IPS-18c (cell line): Measurements from ENCODE around the gene IRX3.

Experiments
- H3K4me3 ChIP-seq: 2 replicates; pipeline ENCODE4 v1.7.0; 2013; ENCODE audit warnings: low read depth, mild to moderate bottlenecking, low read length, moderate library complexity; ENCODE audit not compliant: insufficient read depth
- H3K9me3 ChIP-seq: one replicate; pipeline ENCODE4 v1.6.1; 2013; ENCODE audit warnings: mild to moderate bottlenecking, low read length, moderate library complexity; ENCODE audit not compliant: control insufficient read depth, insufficient read depth

The IRX3 gene

GRCh38 chr16:54303613-54304012 lies 17.0 kb upstream of the IRX3 start:
- Histone ChIP-seq H3K9me3 (peaks cover 5% of the 10 kb centered on the region), H3K4me3 (no peak overlapping the region)

DNA sequence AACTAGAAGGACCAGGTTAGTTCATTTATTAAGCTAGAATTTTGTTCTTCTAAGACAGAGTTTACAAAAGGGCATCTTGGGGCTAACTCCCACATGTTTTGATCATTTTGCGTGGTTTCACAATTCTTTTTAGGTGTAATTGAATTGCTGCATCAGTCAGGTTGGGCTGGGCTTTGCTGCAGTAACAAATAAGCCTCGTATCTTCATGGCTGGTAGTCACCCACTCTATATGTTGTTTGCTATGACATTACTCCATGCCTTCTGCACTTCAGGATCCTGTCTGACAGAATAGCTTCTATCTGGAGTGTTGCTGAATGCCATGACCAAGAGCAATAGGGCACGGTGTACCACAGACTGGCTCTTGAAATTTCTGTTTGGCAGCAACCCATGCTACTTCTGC lies 10.6 kb upstream of the IRX3 start:
- Histone ChIP-seq H3K4me3 (no peak overlapping the region), H3K9me3 (no peaks in the 10 kb centered on the region)

DNA sequence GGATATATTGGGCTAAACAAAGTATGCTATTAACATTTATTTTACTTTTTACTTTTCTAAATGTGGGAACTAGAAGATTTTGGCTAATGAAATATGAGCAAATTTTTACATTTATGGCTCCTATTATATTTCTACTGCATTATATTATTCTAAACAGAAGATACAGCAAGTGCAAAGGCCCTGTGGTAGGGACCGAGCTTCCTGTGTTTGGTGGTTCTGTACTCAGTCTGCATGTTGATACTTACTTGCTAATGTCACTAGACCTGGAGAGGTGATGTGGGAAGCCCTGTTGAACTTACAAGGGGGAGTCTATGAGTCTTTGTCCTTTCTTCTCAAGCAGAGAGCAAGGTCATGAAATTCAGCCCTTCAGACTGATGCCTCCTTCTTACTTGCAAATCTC lies 10.0 kb upstream of the IRX3 start:
- H3K9me3 ChIP-seq, result no peaks in the 10 kb centered on the region
- H3K4me3 ChIP-seq, result no peak overlapping the region

DNA sequence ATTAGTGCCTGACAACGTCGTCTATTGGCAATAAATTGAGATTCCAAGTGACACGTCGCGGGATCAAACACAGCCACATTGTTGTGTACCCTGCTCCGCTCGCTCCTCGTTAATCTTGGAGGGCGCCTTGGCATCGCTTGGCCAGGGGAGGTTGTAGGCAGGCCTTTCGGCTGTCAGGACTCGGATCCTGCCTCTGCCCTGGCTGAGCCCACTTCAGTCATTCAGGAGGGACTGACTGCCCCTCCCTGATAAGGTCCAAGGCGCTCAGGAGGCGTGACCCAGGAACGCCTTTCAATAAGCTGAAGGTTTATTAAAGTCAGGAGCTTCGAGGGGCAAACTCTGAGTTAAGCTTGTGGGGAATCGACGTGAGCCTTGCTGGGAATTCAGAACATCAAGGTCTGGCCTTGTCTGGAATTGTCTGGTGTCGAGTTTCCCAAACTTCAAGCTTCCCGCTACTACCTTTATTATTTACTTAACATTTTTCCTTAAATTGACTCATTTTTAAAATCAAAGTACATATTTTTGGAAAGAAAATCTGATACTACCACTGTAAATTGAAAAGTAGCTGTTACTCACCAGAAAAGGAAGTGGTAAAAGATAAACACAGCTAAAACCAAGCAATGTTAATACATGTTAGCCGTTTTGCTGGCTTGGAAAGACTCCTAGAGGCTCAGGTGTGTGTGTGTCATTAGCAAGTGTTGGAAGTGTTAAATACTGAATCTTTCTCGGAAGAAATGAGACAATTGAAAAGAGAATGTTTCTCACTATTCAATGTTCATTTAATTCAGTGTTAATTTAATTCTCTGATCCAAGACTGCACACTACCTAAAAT lies 5.3 kb upstream of the IRX3 start:
- peak overlapping the region; percentile 21; the same call in 1 of the 2 replicates for H3K4me3 ChIP-seq
- H3K9me3 ChIP-seq, result peaks cover 2% of the 10 kb centered on the region

- H3K4me3 ChIP-seq, result peak overlapping the region; percentile 21
- H3K9me3 ChIP-seq, result peaks cover 2% of the 10 kb centered on the region
Observed at GRCh38 chr16:54290833-54291655, 4.5 kb upstream of the IRX3 start.

DNA sequence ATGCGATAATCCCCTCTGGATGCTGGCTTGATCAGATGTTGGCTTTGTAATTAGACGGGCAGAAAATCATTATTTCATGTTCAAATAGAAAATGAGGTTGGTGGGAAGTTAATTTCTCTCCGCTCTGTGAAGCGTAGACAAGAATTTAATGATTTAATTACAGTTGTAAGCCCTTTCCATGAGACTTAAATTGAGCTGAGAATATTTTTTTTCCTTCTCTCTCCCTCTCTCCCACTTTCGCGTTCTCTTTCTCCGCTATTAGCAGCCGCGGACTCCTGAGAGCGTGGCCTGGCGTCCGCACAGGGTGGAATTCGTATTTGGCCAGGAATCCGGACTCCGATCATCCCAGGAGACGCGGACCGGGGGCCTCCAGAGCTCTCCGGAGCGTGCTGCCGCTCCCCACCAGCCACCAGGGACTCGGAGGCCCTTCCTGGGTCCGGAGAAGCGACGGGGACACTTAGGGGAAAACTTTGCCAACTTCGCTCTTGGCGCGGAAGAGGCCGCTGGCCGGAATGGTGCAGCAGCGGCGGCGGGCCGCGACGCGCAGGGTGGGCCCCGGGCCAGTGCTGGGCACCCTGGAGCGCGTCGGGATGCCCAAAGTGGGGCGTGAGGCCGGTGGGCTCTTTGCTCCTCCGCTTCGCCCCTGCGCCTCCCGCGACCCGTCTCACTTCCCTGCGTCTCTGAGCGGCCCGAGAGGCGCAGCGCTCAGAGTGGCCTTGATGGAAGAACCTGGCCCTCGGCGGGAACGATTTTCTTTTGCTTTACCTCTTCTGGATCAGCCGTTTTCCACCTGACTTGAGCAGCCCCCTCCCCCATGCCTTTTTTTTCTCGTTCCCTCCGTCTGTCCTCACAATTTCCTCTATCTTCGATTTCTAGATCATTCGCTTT lies 3.6 kb upstream of the IRX3 start:
- H3K9me3 ChIP-seq, result peaks cover 2% of the 10 kb centered on the region
- H3K4me3 ChIP-seq, result peak overlapping the region; percentile 21

DNA sequence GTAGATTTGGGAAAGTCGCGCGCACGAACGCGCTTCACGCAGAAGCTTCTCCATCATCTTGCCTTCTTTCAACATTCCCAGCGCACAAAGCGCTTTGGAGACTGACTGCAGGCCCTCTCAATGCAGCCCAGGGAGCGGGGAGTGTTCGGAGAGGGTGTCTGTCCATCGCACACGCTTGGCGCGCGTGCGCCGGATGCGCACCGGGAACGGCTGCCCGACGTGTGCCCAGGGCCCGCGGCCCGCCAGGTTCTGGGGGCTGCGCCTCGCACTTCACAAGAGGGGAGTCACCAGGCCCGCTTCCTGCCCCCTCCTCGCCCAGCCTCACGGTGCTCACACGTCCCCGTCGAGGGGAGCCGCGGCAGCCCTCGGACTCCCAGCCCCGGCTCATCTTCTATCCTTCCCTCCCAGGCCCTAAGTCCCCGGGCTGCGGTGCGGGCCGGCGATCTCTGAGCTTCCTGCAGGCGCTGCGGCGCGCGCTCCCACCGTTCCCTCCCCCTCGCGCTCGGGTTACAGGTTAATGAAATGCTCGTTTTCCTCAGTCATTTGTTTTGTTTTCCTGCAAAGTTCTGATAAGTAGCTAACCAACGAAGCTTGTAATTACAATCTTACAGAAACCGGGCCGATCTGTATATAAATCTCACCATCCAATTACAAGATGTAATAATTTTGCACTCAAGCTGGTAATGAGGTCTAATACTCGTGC lies 2.8 kb upstream of the IRX3 start:
- Histone ChIP-seq H3K4me3 (peak overlapping the region; percentile 15), H3K9me3 (peaks cover 2% of the 10 kb centered on the region)

DNA sequence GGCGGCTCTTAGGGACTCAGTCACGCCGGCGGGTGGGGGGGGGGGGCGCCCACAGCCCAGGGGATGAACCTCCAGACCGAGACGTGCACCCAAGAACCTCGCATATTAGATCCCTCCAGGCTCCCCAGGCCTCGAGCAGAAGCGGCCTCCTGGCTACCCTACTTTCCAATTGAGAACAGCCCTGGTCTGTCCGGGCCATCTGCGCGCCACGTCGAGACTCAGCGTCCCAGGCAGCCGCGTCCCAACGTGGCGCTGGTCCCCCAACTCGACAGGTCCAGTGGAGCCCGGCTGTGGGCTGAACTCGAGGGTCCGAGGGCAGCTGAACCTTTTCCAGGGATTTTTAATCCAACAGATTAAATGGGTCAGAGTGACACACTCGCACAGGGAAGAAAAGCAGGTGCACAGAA lies 2.3 kb upstream of the IRX3 start:
- Histone ChIP-seq H3K9me3 (peaks cover 4% of the 10 kb centered on the region), H3K4me3 (peak overlapping the region; percentile 15)

- peak overlapping the region; percentile 64 for H3K4me3 ChIP-seq
- H3K9me3 ChIP-seq, result peaks cover 4% of the 10 kb centered on the region
Observed at GRCh38 chr16:54288030-54288834, 1.6 kb upstream of the IRX3 start.

DNA sequence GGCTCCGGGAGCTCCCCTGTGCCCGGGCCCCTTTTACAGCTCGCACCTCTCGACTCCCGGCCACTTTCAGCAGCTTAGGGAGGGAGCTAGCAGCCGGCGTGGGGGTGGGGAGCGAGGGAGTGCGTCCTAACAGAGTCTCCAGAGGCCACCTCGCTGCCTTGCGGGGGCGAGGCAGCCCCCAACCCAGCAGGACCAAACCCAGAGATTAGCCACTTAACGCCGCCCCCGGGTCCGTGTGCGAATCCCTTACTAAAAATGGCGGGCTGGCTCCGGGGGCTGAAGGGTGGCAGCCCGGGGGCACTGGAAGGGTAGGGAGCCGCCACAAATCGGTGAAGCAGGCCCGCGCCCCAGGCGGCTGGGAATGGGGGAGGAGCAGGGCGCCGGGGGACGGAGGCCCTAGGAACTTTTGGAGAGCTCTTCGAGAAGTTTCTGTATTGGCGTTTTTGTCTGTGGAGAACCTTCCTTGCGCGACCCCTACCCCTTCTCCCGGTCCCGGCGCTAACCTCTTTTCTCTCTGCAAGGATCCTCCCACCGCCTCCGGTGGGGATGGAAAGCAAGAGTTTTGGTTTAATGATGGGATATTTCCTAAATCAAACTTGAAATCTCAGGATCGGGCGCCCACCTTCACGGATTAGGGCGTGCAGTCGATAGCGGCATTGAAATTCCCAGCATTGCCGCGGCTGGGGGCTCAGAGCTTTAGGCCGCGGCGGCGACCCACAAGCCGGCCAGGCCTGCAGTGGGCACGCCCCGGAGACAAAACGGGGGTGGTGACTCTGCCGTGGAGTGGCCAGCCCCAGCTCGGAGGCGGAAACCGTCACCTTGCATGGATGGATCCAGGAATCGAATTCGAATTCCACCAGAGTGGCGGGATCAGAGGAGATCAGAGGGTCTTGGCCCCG lies 793 bp upstream of the IRX3 start:
- Histone ChIP-seq H3K4me3 (peak overlapping the region; percentile 64), H3K9me3 (peaks cover 4% of the 10 kb centered on the region)

GRCh38 chr16:54286090-54286365 lies 559 bp downstream of the IRX3 start:
- H3K9me3 ChIP-seq, result peaks cover 4% of the 10 kb centered on the region

DNA sequence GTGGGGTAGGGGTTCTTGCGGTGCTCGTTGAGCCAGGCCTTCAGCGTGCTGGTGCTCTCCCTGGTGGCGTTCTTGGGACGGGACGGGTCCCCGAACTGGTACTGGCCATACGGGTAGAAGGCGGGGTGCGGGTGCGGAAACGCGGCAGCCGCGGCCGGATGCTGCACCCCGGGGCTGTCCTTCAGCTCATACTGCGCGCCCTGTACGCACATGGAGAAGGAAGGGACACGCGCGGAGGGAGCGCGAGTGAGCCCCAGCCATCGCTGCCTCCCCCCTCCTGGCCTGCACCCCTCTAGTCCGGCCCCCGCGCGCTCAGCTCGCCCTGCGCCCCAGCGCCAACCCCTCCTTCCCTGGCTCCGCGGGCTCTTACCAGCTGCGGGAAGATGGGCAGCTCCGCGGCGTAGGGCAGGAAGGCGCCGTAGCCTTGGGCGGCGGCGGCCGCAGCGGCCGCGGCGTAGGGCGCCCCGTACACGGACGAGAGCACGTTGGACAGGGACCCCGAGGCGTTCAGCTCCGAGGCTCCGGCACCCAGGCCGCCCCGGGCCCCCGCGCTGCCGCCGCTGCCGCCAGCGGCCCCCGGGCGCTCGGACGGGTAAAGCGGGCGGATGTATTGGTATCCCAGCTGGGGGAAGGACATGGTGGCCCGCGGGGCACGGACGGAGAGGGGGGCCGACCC lies 1.0 kb downstream of the IRX3 start:
- peaks cover 4% of the 10 kb centered on the region for H3K9me3 ChIP-seq
- peak overlapping the region; percentile 64 for H3K4me3 ChIP-seq

More at GRCh38 chr16:54286090-54286365, 559 bp downstream of the IRX3 start:
- H3K4me3 ChIP-seq, result peak overlapping the region; percentile 64

GRCh38 chr16:54284931-54285413 lies 1.6 kb downstream of the IRX3 start:
- Histone ChIP-seq H3K9me3 (peaks cover 4% of the 10 kb centered on the region), H3K4me3 (peak overlapping the region; percentile 64)

GRCh38 chr16:54284319-54284930 lies 2.2 kb downstream of the IRX3 start:
- H3K4me3 ChIP-seq, result peak overlapping the region; percentile 64

More at GRCh38 chr16:54284319-54284930, 2.2 kb downstream of the IRX3 start:
- H3K9me3 ChIP-seq, result peaks cover 4% of the 10 kb centered on the region
